Fibroblast of the aortic adventitia (primary cell): ENCODE results near the gene DDX49. TPM values are rescaled to one million over a fixed set of nuclear protein-coding genes. Genes with fewer than 3 reads are reported as not detected.
"Not testable (repeated sequence)": the region's sequence is repeated elsewhere in the genome, so short reads cannot be mapped to it uniquely, and the experiment has no call there.

Experiments used
- DNase-seq: peaks from one replicate; pipeline ENCODE4 v3.0.0-alpha.2; 2010; ENCODE audit warnings: low read depth
- H3K4me3 ChIP-seq: 2 replicates; pipeline ENCODE4 v1.5.1; 2011; ENCODE audit warnings: low read depth, mild to moderate bottlenecking, control low read depth, low read length, moderate library complexity
- CTCF ChIP-seq: IDR thresholded peaks from 2 replicates; pipeline ENCODE4 v1.5.1; 2011; ENCODE audit warnings: mild to moderate bottlenecking, low read length, control low read depth, inconsistent platforms; ENCODE audit not compliant: insufficient read depth
- total RNA-seq: library from RNA; depleted of rRNA; stranded (reverse); fragments of >200 nt; gene quantifications from 2 replicates; pipeline ENCODE4 v1.2.3, GENCODE V29; 2012; ENCODE audit warnings: low replicate concordance

DDX49 gene
- total RNA-seq, 1 donor = 42.1 TPM

GRCh38 chr19:18900700-18901481, 18.6 kb upstream of the DDX49 start:
- H3K4me3 ChIP-seq = no peak overlapping the region
- DNase-seq = no peak
- TF ChIP-seq CTCF = no peak

- H3K4me3 ChIP-seq = no peak overlapping the region
- no peak for TF ChIP-seq CTCF
- DNase-seq = no peak
Measured at GRCh38 chr19:18901491-18901890, 18.0 kb upstream of the DDX49 start.

- not testable (repeated sequence) for H3K4me3 ChIP-seq, DNase-seq
Measured at GRCh38 chr19:18902519-18902918, 17.0 kb upstream of the DDX49 start.

GRCh38 chr19:18903156-18904037, 16.1 kb upstream of the DDX49 start:
- no peak for TF ChIP-seq CTCF
- no peak for DNase-seq
- no peak overlapping the region for H3K4me3 ChIP-seq

GRCh38 chr19:18904334-18905057, 15.0 kb upstream of the DDX49 start:
- DNase-seq = no peak
- no peak for TF ChIP-seq CTCF
- no peak overlapping the region for H3K4me3 ChIP-seq

GRCh38 chr19:18905058-18905456, 14.5 kb upstream of the DDX49 start:
- no peak for TF ChIP-seq CTCF
- DNase-seq = no peak
- no peak overlapping the region for H3K4me3 ChIP-seq
